Neural progenitor cell (in vitro differentiated cells): ENCODE results near the gene FAM149B1. TPM values are rescaled to one million over a fixed set of nuclear protein-coding genes. Genes with fewer than 3 reads are reported as not detected.

Experiments
- DNase-seq: peaks from one replicate; pipeline ENCODE4 v3.0.0-alpha.2; 2016; ENCODE audit warnings: low spot score
- H2AFZ ChIP-seq: fragments of 200-600 bp; sonication (generic); replicated peaks from 2 replicates; pipeline ENCODE4 v1.6.1; 2016; ENCODE audit warnings: antibody characterized with exemption
- H3F3A ChIP-seq: fragments of 200-600 bp; sonication (generic); 2 replicates; pipeline ENCODE4 v1.6.1; 2016; ENCODE audit warnings: antibody characterized with exemption, low read depth
- H3K27ac ChIP-seq: fragments of 200-600 bp; sonication (generic); 2 replicates; pipeline ENCODE4 v1.5.1; 2016; ENCODE audit warnings: mild to moderate bottlenecking
- H3K27me3 ChIP-seq: fragments of 200-600 bp; sonication (generic); 2 replicates; pipeline ENCODE4 v1.6.1; 2016; ENCODE audit warnings: mild to moderate bottlenecking, moderate library complexity
- H3K36me3 ChIP-seq: fragments of 200-600 bp; sonication (generic); 2 replicates; pipeline ENCODE4 v1.5.1; 2016
- H3K4me1 ChIP-seq: fragments of 200-600 bp; sonication (generic); 2 replicates; pipeline ENCODE4 v1.6.1; 2016; ENCODE audit warnings: mixed run types
- H3K4me2 ChIP-seq: fragments of 200-600 bp; sonication (generic); 2 replicates; pipeline ENCODE4 v1.6.1; 2016
- H3K4me3 ChIP-seq: fragments of 200-600 bp; sonication (generic); 2 replicates; pipeline ENCODE4 v1.5.1; 2016
- H3K79me2 ChIP-seq: fragments of 200-600 bp; sonication (generic); 2 replicates; pipeline ENCODE4 v1.6.1; 2016; ENCODE audit warnings: low read depth
- H3K9ac ChIP-seq: fragments of 200-600 bp; sonication (generic); 2 replicates; pipeline ENCODE4 v1.6.1; 2016
- H3K9me3 ChIP-seq: fragments of 200-600 bp; sonication (generic); 2 replicates; pipeline ENCODE4 v1.5.1; 2016; ENCODE audit warnings: low read depth
- H4K20me1 ChIP-seq: fragments of 200-600 bp; sonication (generic); 2 replicates; pipeline ENCODE4 v1.6.1; 2016; ENCODE audit warnings: low read depth
- H3K27ac Mint-ChIP-seq: 3 replicates; pipeline ENCODE4 v1.8.0; 2021; ENCODE audit warnings: mixed read lengths
- H3K27me3 Mint-ChIP-seq: 2 replicates; pipeline ENCODE4 v1.8.0; 2022; ENCODE audit warnings: low read depth, mild to moderate bottlenecking, inconsistent platforms, moderate library complexity, mixed read lengths; ENCODE audit not compliant: insufficient read depth
- H3K36me3 Mint-ChIP-seq: 3 replicates; pipeline ENCODE4 v1.8.0; 2021; ENCODE audit warnings: mixed read lengths
- H3K4me1 Mint-ChIP-seq: 3 replicates; pipeline ENCODE4 v1.8.0; 2021; ENCODE audit warnings: mixed read lengths
- H3K4me3 Mint-ChIP-seq: 3 replicates; pipeline ENCODE4 v1.8.0; 2021; ENCODE audit warnings: mild to moderate bottlenecking, moderate library complexity, mixed read lengths
- H3K9me3 Mint-ChIP-seq: 3 replicates; pipeline ENCODE4 v1.8.0; 2020; ENCODE audit warnings: mixed read lengths
- CTCF ChIP-seq: fragments of 200-600 bp; sonication (generic); IDR thresholded peaks from 2 replicates; pipeline ENCODE4 v1.5.1; 2017; ENCODE audit warnings: antibody characterized with exemption, mild to moderate bottlenecking
- EZH2 ChIP-seq: fragments of 200-600 bp; sonication (generic); IDR thresholded peaks from 2 replicates; pipeline ENCODE4 v1.6.1; 2017; ENCODE audit warnings: antibody characterized with exemption, mild to moderate bottlenecking, moderate library complexity
- EZH2phosphoT487 ChIP-seq: fragments of 200-600 bp; sonication (generic); IDR thresholded peaks from 2 replicates; pipeline ENCODE4 v1.6.1; 2017; ENCODE audit warnings: antibody characterized with exemption
- total RNA-seq: library from RNA; depleted of rRNA; stranded (reverse); fragments of >200 nt; gene quantifications from 2 replicates; pipeline ENCODE4 v1.2.3, GENCODE V29; 2015; ENCODE audit warnings: low replicate concordance

Gene FAM149B1
- total RNA-seq, 1 donor from 2014 or later = 43.3 TPM

- no peaks in the 10 kb centered on the region for H3K36me3 Mint-ChIP-seq
- no peak for DNase-seq
- peaks cover 8% of the 10 kb centered on the region for H3K36me3 ChIP-seq
Measured at GRCh38 chr10:73190188-73190587, 22.3 kb downstream of the FAM149B1 start.

GRCh38 chr10:73205081-73205480, 37.2 kb downstream of the FAM149B1 start:
- H3K27me3 ChIP-seq = no peaks in the 10 kb centered on the region
- no peak overlapping the region for H3K4me3 ChIP-seq
- no peak overlapping the region for H3K27ac ChIP-seq
- peaks cover 30% of the 10 kb centered on the region for H3K36me3 Mint-ChIP-seq
- H3K79me2 ChIP-seq = no peaks in the 10 kb centered on the region
- no peak for TF ChIP-seq EZH2phosphoT487
- TF ChIP-seq CTCF = no peak
- TF ChIP-seq EZH2 = no peak
- peaks cover 4% of the 10 kb centered on the region for H4K20me1 ChIP-seq
- no peaks in the 10 kb centered on the region for H3K36me3 ChIP-seq
- no peaks in the 10 kb centered on the region for H3K4me1 Mint-ChIP-seq
- H3K27me3 Mint-ChIP-seq = peaks cover 3% of the 10 kb centered on the region
- no peak overlapping the region for H3K9ac ChIP-seq
- H3K9me3 ChIP-seq = no peaks in the 10 kb centered on the region
- no peak overlapping the region for H3K4me3 Mint-ChIP-seq
- H3K4me2 ChIP-seq = no peak overlapping the region
- H2AFZ ChIP-seq = no peak overlapping the region
- H3K27ac Mint-ChIP-seq = no peak overlapping the region
- no peaks in the 10 kb centered on the region for H3F3A ChIP-seq
- H3K4me1 ChIP-seq = no peaks in the 10 kb centered on the region
- DNase-seq = no peak
- peaks cover 5% of the 10 kb centered on the region for H3K9me3 Mint-ChIP-seq

More at GRCh38 chr10:73190188-73190587, 22.3 kb downstream of the FAM149B1 start:
- Histone ChIP-seq H3K9ac (no peak overlapping the region), H3K4me2 (no peak overlapping the region), H3K27ac (no peak overlapping the region), H3K79me2 (no peaks in the 10 kb centered on the region), H3K9me3 (no peaks in the 10 kb centered on the region), H3K27me3 (no peaks in the 10 kb centered on the region), H3K4me1 (no peaks in the 10 kb centered on the region), H2AFZ (no peak overlapping the region), H3F3A (no peaks in the 10 kb centered on the region), H3K4me3 (no peak overlapping the region), H4K20me1 (no peaks in the 10 kb centered on the region)
- H3K27me3 Mint-ChIP-seq = peaks cover 2% of the 10 kb centered on the region
- no peak overlapping the region for H3K4me3 Mint-ChIP-seq
- no peaks in the 10 kb centered on the region for H3K4me1 Mint-ChIP-seq
- H3K9me3 Mint-ChIP-seq = no peaks in the 10 kb centered on the region
- no peak overlapping the region for H3K27ac Mint-ChIP-seq
- TF ChIP-seq EZH2phosphoT487 = no peak
- no peak for TF ChIP-seq EZH2
- no peak for TF ChIP-seq CTCF

- Histone ChIP-seq H3K27me3 (no peaks in the 10 kb centered on the region), H3K4me2 (no peak overlapping the region), H3K79me2 (no peaks in the 10 kb centered on the region), H4K20me1 (peaks cover 4% of the 10 kb centered on the region), H3K9ac (no peak overlapping the region), H2AFZ (no peak overlapping the region), H3K36me3 (no peaks in the 10 kb centered on the region), H3K27ac (no peak overlapping the region), H3K4me1 (no peaks in the 10 kb centered on the region), H3K9me3 (no peaks in the 10 kb centered on the region), H3K4me3 (no peak overlapping the region), H3F3A (no peaks in the 10 kb centered on the region)
- H3K9me3 Mint-ChIP-seq = peaks cover 5% of the 10 kb centered on the region
- no peak for DNase-seq
- H3K4me3 Mint-ChIP-seq = no peak overlapping the region
- H3K4me1 Mint-ChIP-seq = no peaks in the 10 kb centered on the region
- TF ChIP-seq CTCF (no peak), EZH2 (no peak), EZH2phosphoT487 (no peak)
- H3K27ac Mint-ChIP-seq = no peak overlapping the region
- H3K36me3 Mint-ChIP-seq = peaks cover 23% of the 10 kb centered on the region
- peaks cover 3% of the 10 kb centered on the region for H3K27me3 Mint-ChIP-seq
Measured at GRCh38 chr10:73205890-73206289, 38.0 kb downstream of the FAM149B1 start.

GRCh38 chr10:73206385-73206784, 38.5 kb downstream of the FAM149B1 start:
- Histone ChIP-seq H3K27me3 (no peaks in the 10 kb centered on the region), H3K36me3 (no peaks in the 10 kb centered on the region), H3F3A (no peaks in the 10 kb centered on the region), H4K20me1 (peaks cover 4% of the 10 kb centered on the region), H3K27ac (no peak overlapping the region), H3K4me3 (no peak overlapping the region), H3K4me1 (no peaks in the 10 kb centered on the region), H3K9me3 (no peaks in the 10 kb centered on the region), H3K4me2 (no peak overlapping the region), H2AFZ (no peak overlapping the region), H3K79me2 (no peaks in the 10 kb centered on the region), H3K9ac (no peak overlapping the region)
- no peak for TF ChIP-seq EZH2phosphoT487
- TF ChIP-seq CTCF = no peak
- TF ChIP-seq EZH2 = no peak
- Mint-ChIP-seq H3K9me3 (peaks cover 5% of the 10 kb centered on the region), H3K27me3 (peaks cover 3% of the 10 kb centered on the region), H3K27ac (no peak overlapping the region), H3K4me3 (no peak overlapping the region), H3K36me3 (peaks cover 22% of the 10 kb centered on the region), H3K4me1 (no peaks in the 10 kb centered on the region)
- no peak for DNase-seq
